8988T (cell line): ENCODE data around the gene SRP19.
"Not testable (repeated sequence)": the region's sequence is repeated elsewhere in the genome, so short reads cannot be mapped to it uniquely, and the experiment has no call there.

Source experiments
- DNase-seq: peaks from one replicate; pipeline ENCODE4 v3.0.0; 2011

SRP19 gene

DNA sequence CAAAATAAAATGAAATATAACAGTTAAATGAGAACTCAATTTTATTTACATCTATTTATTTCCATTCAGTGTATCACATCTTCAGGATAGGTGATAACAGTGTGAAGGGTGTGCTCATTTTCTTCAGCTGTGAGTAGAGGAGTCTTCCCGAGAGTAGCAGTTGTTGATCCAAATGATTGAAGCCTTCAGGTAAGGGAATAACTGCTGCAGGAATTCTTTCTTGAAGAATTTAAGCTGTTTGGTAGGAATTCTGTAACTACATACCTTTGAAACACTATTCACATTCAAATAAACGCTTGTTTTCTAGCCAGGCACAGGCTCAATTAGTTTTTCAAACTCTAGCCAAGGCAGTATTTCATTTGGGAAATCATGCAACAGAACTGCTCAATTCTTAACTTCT is 15.3 kb downstream of the SRP19 start:
- DNase-seq = no peak

- DNase-seq = no peak
Observed at GRCh38 chr5:112878101-112878500, 17.0 kb downstream of the SRP19 start.

- DNase-seq = no peak
Observed at GRCh38 chr5:112878760-112879159, 17.7 kb downstream of the SRP19 start.

DNA sequence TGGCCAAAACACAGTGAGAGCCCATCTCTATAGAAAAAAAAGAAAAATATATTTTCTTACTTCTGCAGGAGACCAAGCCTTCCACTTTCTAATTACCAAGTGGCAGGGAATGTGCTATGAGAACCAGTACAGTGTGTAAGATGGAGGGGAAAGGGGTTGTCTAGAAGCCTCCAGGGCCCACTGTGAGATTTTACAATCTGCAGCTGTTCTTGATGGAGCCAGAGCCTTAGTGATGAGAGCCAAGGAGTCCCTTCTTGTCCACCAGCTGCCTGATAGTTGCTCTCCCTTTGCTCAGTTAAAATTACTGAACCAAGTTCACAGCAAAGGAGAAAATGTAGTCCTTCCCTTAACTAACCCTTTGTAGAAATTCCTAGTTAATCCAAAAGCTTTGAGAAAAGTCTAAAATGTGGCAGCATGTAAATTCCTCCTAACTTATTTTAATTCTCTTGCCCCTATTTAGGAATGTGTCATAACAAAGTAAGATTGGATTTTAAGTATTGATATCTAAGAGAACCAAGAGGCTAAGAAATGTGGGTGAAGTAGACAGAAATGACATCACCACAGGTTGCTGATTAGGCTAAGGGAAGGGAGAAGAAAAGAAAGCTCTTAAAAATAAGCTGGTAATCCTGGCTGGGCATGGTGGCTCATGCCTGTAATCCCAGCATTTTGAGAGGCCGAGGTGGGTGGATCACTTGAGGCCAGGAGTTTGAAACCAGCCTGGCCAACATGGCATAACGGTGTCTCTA is 19.3 kb downstream of the SRP19 start:
- DNase-seq = no peak

GRCh38 chr5:112883192-112883591 is 22.1 kb downstream of the SRP19 start:
- DNase-seq = no peak

- no peak for DNase-seq
Observed at GRCh38 chr5:112885001-112885400, 23.9 kb downstream of the SRP19 start.

- no peak for DNase-seq
Observed at GRCh38 chr5:112886975-112887374, 25.9 kb downstream of the SRP19 start.

GRCh38 chr5:112892066-112892465 is 31.0 kb downstream of the SRP19 start:
- not testable (repeated sequence) for DNase-seq

DNA sequence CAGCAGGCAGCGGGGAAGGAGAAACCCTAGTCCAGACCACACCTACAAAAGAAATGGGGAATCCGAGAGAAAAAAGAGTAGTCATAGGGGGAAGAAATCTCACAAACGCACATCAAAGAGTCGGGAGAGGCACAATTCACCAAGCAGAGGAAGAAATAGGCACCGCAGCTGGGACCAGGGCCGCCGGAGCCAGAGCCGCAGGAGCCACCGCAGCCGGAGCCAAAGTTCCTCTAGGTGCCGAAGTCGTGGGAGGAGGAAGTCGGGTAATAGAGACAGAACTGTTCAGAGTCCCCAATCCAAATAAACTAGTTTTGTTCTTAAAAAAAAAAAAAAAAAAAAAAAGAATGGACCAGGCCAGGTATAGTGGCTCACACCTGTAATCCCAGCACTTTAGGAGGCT is 31.7 kb downstream of the SRP19 start:
- no peak for DNase-seq

DNA sequence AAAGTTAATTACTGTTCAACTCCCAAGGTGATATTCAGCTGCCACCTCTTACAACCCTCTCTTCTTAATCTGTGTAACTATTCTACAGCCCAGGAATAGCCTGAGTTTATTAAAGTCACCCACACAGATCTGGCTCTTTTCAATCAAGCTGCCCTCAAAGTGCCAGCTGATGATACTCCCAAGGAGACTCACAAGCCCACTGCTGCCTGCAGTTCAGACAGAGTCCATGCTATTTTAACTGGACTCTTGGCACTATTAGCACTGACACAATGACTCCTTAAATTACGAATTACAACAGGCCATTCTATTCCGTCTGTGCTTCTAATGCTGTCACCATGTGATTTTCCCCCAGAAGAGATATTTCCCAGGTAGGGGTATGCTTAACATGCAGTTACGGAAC is 34.6 kb downstream of the SRP19 start:
- no peak for DNase-seq

DNA sequence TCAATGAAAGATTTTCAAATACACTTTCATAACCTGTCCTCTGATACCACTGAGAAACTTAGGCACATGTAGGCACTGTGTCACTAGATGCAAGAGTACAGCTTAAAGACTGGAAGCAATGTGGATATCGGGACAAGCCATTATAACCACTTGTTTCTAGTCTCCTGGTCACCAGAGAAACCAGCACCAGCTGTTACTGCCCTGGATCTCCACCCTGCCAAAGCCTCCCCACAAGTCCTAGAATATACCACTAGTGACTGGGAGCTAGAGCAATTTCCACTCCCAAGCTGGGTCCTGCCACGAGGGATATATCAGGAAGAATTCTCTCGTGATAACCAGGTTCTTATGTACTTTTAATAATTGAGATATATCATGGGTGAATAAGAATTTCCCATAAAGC is 41.5 kb downstream of the SRP19 start:
- no peak for DNase-seq

GRCh38 chr5:112904996-112905395 is 43.9 kb downstream of the SRP19 start:
- DNase-seq = not testable (repeated sequence)

DNA sequence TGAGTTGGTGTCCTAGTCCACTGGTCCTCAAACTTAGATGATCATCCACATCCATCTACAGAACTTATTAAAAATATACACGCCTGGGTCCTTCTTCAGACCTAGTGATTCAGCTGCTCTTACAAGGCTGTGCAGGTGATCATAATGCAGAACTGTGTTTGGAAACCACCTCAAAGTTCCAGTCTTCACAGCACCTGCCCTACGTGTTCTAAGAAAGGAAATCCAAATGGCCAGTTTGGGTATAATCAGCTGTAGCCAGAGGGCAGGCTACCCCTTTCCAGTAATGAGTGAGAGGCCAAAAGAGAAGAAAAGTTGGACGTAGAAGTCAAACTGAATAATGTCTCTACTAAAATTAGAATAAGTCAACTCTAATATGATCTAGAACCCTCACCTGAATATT is 45.5 kb downstream of the SRP19 start:
- DNase-seq = no peak

DNA sequence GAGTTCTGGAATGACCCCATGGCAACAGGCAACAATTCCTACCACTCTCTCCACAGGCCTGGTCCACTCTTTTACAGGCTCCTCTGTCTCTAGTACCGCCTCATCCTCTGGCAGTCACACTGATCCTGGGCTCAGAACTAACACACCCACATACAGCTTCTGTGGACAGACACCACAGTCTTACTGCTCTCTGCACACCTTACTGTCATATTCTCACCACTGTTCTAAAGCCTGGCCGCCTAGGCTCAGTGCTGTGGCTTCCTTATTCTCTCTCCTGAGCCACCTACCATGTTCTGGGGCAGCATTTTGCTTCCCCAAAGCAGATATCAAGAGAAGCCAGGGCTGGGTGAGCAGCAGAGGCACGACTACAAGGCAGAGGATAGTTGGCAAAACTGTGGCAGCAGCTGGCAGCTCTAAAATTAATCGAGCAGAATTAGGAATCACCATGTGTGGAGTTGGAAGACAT is 46.1 kb downstream of the SRP19 start:
- DNase-seq = no peak

- DNase-seq = no peak
Observed at GRCh38 chr5:112908854-112909253, 47.8 kb downstream of the SRP19 start.

GRCh38 chr5:112910529-112910928 is 49.4 kb downstream of the SRP19 start:
- no peak for DNase-seq

DNA sequence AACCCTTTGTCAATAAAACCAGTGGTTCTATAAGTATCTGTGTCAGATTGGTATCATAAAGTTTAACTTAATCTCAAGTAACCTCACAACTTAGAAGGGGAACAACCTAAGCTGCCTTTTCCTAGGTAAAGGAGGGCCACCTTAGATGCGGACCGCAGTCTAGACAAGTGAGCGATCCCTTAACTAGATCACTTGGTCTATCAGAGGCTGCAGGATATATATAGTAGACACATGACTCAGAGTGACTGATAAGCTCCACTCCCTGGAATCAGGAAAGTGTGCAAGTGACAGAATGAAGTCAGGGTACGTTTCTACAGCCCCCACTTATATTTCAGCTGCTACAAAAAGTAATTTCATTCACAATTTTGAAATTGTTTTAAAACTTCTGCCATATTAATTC is 53.5 kb downstream of the SRP19 start:
- no peak for DNase-seq

- DNase-seq = no peak
Observed at GRCh38 chr5:112915831-112916230, 54.7 kb downstream of the SRP19 start.

DNA sequence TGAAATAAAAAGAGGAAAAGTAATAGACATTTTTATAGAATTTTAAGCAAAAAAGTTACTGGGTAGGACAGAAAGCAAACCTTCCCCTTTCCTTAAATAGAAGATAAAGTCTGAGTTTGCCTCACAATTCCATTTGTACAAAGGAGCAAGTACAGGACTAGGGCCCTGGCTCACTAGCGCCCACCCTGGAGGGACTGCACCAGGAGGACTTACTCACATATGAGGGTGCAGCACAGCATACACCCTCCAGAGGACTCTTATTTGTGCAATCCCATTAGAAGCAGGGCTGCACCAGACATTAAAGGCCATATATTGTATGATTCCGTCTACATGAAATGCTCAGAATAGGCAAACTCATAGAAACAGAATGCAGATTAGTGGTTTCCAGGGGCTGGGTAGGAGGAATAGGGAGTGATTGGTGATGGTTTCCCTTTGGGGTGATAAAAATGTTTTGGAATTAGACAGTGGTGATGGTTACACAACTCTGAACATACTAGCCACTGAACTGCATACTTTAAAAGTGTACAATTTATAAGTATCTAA is 56.4 kb downstream of the SRP19 start:
- DNase-seq = peak; percentile 20

- no peak for DNase-seq
Observed at GRCh38 chr5:112918136-112918535, 57.0 kb downstream of the SRP19 start.

DNA sequence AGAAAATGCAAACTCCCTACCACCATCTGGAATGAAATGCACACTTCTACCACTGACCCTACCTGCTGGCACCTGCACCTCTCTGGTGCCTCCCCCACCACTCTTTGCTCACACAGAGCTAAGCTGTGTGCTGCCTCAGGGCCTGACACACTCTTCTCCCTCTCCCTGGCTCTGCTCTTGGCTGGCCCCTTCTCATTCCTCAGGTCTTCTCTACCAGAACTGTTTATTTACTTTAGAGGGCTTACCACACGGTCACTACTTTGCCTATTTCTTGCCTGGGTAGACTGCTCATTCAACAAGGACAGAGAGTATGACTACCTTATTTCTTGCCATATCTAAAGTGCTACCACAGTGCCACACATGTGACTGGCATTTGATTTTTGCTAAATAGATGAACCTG is 57.6 kb downstream of the SRP19 start:
- DNase-seq = no peak
